K562 (cell line): Measurements from ENCODE around the gene SPATS2. TPM values are rescaled to one million over a fixed set of nuclear protein-coding genes. Genes with fewer than 3 reads are reported as not detected.

Experiments used
- ARID2 ChIP-seq: fragments of 450-650 bp; IDR thresholded peaks from 2 replicates; pipeline ENCODE4 v1.6.1; 2017; ENCODE audit warnings: antibody characterized with exemption, mild to moderate bottlenecking
- DEAF1 ChIP-seq: fragments of 450-650 bp; formaldehyde crosslinking; IDR thresholded peaks from 2 replicates; pipeline ENCODE4 v1.4.0; 2020; ENCODE audit warnings: mild to moderate bottlenecking, moderate library complexity
- E2F3 ChIP-seq: fragments of 250-450 bp; sonication (Bioruptor Pico); IDR thresholded peaks from 2 replicates; pipeline ENCODE4 v1.4.0; 2020; ENCODE audit warnings: mild to moderate bottlenecking
- ETV5 ChIP-seq: sonication (generic); formaldehyde crosslinking; IDR thresholded peaks from 2 replicates; pipeline ENCODE4 v1.4.0; 2020; ENCODE audit warnings: low read depth, mild to moderate bottlenecking, missing genetic modification reagents
- NR1H2 ChIP-seq: sonication (generic); formaldehyde crosslinking; IDR thresholded peaks from 2 replicates; pipeline ENCODE4 v1.4.0; 2020; ENCODE audit warnings: mild to moderate bottlenecking, missing genetic modification reagents
- SOX6 ChIP-seq: fragments of 450-650 bp; IDR thresholded peaks from 2 replicates; pipeline ENCODE4 v1.6.1; 2014; ENCODE audit warnings: mild to moderate bottlenecking
- SREBF1 ChIP-seq: fragments of 150-350 bp; IDR thresholded peaks from 2 replicates; pipeline ENCODE4 v1.6.1; 2014; ENCODE audit warnings: antibody characterized with exemption, low read depth, low read length, borderline replicate concordance
- STAT6 ChIP-seq: sonication (generic); formaldehyde crosslinking; IDR thresholded peaks from 2 replicates; pipeline ENCODE4 v1.8.1; 2023; ENCODE audit warnings: mild to moderate bottlenecking, missing genetic modification reagents
- ZNF436 ChIP-seq: fragments of 250-450, 450-650 bp; sonication (Bioruptor Pico); formaldehyde crosslinking; IDR thresholded peaks from 2 replicates; pipeline ENCODE4 v1.7.0; 2020; ENCODE audit warnings: mild to moderate bottlenecking
- ZNF766 ChIP-seq: fragments of 200-800 bp; sonication (Bioruptor generic); conservative IDR thresholded peaks from 2 replicates; pipeline ENCODE4 v1.6.1; 2016; ENCODE audit warnings: missing genetic modification characterization, missing compliant biosample characterization
- polyA plus RNA-seq, 8 experiments: library from polyadenylated mRNA; depleted of rRNA in 4 of 8; stranded (reverse) in 5 of 8; unstranded in 3 of 8; fragments of >200 nt; fragmentation: Nextera tagmentation in 2 of 8; fragmentation: Illumina TruSeq in 1 of 8; extraction: Ambion mirVana in 2 of 8; extraction: Trizol in 1 of 8; gene quantifications; 2 replicates each; pipeline versions ENCODE4 v1.2.1 to v1.2.3, GENCODE V29; 2011 to 2014; ENCODE audit warnings: inconsistent platforms in 1 of 8, missing spikeins in 1 of 8
- total RNA-seq, 7 experiments: library from RNA; depleted of rRNA in 6 of 7; stranded (reverse); fragments of >200 nt in 6 of 7; fragmentation: Illumina TruSeq in 2 of 7; extraction: Trizol in 2 of 7; gene quantifications; 2 replicates each; pipeline versions ENCODE4 v1.2.1 to v1.2.3, GENCODE V29; 2011 to 2021; ENCODE audit warnings: low replicate concordance in 1 of 7
- TF ChIP-seq, protein P1 (sequence below): fragments of 450-650 bp; IDR thresholded peaks from 2 replicates; pipeline ENCODE4 v1.7.1; 2018; ENCODE audit warnings: mild to moderate bottlenecking, low read depth; ENCODE audit not compliant: partially characterized antibody
- TF ChIP-seq, protein P2 (sequence below): sonication (generic); formaldehyde crosslinking; IDR thresholded peaks from 2 replicates; pipeline ENCODE4 v1.8.0; 2023; ENCODE audit warnings: mild to moderate bottlenecking, missing genetic modification reagents
- TF ChIP-seq, protein P3 (sequence below): fragments of 450-650 bp; conservative IDR thresholded peaks from 2 replicates; pipeline ENCODE4 v1.6.1; 2016; ENCODE audit warnings: missing genetic modification characterization, low read depth, mild to moderate bottlenecking, missing compliant biosample characterization, moderate library complexity
- TF ChIP-seq, protein P4 (sequence below): fragments of 450-650 bp; IDR thresholded peaks from 2 replicates; pipeline ENCODE4 v1.6.1; 2017; ENCODE audit warnings: antibody characterized with exemption

Gene SPATS2
- total and polyA plus RNA-seq, 9 of the 15 experiments (the other 6 are each of a cell fraction or from before 2014, with no cell fraction given), result 5.4 to 48.2 (median 17.5) TPM

GRCh38 chr12:49366652-49367380 is 446 bp upstream of the SPATS2 start (continued):
- TF ChIP-seq, protein P1, sequence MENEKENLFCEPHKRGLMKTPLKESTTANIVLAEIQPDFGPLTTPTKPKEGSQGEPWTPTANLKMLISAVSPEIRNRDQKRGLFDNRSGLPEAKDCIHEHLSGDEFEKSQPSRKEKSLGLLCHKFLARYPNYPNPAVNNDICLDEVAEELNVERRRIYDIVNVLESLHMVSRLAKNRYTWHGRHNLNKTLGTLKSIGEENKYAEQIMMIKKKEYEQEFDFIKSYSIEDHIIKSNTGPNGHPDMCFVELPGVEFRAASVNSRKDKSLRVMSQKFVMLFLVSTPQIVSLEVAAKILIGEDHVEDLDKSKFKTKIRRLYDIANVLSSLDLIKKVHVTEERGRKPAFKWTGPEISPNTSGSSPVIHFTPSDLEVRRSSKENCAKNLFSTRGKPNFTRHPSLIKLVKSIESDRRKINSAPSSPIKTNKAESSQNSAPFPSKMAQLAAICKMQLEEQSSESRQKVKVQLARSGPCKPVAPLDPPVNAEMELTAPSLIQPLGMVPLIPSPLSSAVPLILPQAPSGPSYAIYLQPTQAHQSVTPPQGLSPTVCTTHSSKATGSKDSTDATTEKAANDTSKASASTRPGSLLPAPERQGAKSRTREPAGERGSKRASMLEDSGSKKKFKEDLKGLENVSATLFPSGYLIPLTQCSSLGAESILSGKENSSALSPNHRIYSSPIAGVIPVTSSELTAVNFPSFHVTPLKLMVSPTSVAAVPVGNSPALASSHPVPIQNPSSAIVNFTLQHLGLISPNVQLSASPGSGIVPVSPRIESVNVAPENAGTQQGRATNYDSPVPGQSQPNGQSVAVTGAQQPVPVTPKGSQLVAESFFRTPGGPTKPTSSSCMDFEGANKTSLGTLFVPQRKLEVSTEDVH, result peak; percentile 74
- peak; percentile 97 for TF ChIP-seq NR1H2 (CRISPR knock-in tag)
- peak; percentile 43; the same call in 1 of the 2 replicates for TF ChIP-seq STAT6 (CRISPR knock-in tag)
- peak; percentile 63 for TF ChIP-seq ETV5 (CRISPR knock-in tag)
- TF ChIP-seq, protein P2, sequence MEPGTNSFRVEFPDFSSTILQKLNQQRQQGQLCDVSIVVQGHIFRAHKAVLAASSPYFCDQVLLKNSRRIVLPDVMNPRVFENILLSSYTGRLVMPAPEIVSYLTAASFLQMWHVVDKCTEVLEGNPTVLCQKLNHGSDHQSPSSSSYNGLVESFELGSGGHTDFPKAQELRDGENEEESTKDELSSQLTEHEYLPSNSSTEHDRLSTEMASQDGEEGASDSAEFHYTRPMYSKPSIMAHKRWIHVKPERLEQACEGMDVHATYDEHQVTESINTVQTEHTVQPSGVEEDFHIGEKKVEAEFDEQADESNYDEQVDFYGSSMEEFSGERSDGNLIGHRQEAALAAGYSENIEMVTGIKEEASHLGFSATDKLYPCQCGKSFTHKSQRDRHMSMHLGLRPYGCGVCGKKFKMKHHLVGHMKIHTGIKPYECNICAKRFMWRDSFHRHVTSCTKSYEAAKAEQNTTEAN, result no peak
- peak; percentile 89 for TF ChIP-seq ZNF766
- TF ChIP-seq ARID2, result 0 out of 2 replicates have a peak, but pooled peaks have one; percentile 9
- peak; percentile 99 for TF ChIP-seq DEAF1 (CRISPR knock-in tag)
- no peak for TF ChIP-seq SREBF1
- no peak for TF ChIP-seq ZNF436 (CRISPR knock-in tag)
- TF ChIP-seq, protein P3, sequence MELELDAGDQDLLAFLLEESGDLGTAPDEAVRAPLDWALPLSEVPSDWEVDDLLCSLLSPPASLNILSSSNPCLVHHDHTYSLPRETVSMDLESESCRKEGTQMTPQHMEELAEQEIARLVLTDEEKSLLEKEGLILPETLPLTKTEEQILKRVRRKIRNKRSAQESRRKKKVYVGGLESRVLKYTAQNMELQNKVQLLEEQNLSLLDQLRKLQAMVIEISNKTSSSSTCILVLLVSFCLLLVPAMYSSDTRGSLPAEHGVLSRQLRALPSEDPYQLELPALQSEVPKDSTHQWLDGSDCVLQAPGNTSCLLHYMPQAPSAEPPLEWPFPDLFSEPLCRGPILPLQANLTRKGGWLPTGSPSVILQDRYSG, result peak; percentile 79
- TF ChIP-seq SOX6, result peak; percentile 33; the same call in 1 of the 2 replicates
- TF ChIP-seq, protein P4, sequence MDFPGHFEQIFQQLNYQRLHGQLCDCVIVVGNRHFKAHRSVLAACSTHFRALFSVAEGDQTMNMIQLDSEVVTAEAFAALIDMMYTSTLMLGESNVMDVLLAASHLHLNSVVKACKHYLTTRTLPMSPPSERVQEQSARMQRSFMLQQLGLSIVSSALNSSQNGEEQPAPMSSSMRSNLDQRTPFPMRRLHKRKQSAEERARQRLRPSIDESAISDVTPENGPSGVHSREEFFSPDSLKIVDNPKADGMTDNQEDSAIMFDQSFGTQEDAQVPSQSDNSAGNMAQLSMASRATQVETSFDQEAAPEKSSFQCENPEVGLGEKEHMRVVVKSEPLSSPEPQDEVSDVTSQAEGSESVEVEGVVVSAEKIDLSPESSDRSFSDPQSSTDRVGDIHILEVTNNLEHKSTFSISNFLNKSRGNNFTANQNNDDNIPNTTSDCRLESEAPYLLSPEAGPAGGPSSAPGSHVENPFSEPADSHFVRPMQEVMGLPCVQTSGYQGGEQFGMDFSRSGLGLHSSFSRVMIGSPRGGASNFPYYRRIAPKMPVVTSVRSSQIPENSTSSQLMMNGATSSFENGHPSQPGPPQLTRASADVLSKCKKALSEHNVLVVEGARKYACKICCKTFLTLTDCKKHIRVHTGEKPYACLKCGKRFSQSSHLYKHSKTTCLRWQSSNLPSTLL, result no peak
- peak; percentile 77; the same call in 1 of the 2 replicates for TF ChIP-seq E2F3 (CRISPR knock-in tag)
